GM23338 (cell line): ENCODE results near the gene SUPT3H. TPM values are rescaled to one million over a fixed set of nuclear protein-coding genes. Genes with fewer than 3 reads are reported as not detected.

Source experiments
- ATAC-seq: fragments of 200-7000 bp; cut with Tn5 transposase; 3 replicates; pipeline ENCODE4 v1.9.1; 2020
- DNase-seq: peaks from one replicate; pipeline ENCODE4 v3.0.0-alpha.2; 2015; ENCODE audit warnings: low spot score
- H2AFZ ChIP-seq: fragments of 200-600 bp; sonication (generic); 2 replicates; pipeline ENCODE4 v1.8.0; 2016; ENCODE audit warnings: antibody characterized with exemption, mild to moderate bottlenecking, moderate library complexity
- H3F3A ChIP-seq: fragments of 200-600 bp; sonication (generic); replicated peaks from 2 replicates; pipeline ENCODE4 v1.8.0; 2017; ENCODE audit warnings: antibody characterized with exemption, mixed run types, low read depth
- H3K27ac ChIP-seq: fragments of 200-600 bp; sonication (generic); 2 replicates; pipeline ENCODE4 v1.6.1; 2016; ENCODE audit warnings: low read depth
- H3K27me3 ChIP-seq: fragments of 200-600 bp; sonication (generic); 2 replicates; pipeline ENCODE4 v1.8.0; 2016; ENCODE audit warnings: mild to moderate bottlenecking, mixed run types, moderate library complexity; ENCODE audit not compliant: insufficient read depth
- H3K36me3 ChIP-seq: fragments of 200-600 bp; sonication (generic); 2 replicates; pipeline ENCODE4 v1.8.0; 2016; ENCODE audit warnings: mild to moderate bottlenecking; ENCODE audit not compliant: insufficient read depth
- H3K4me1 ChIP-seq: fragments of 200-600 bp; sonication (generic); 2 replicates; pipeline ENCODE4 v1.8.0; 2016; ENCODE audit warnings: mild to moderate bottlenecking, moderate library complexity; ENCODE audit not compliant: insufficient read depth
- H3K4me2 ChIP-seq: fragments of 200-600 bp; sonication (generic); 2 replicates; pipeline ENCODE4 v1.7.1; 2017; ENCODE audit warnings: mixed run types
- H3K4me3 ChIP-seq: fragments of 200-600 bp; sonication (generic); 2 replicates; pipeline ENCODE4 v1.6.1; 2016; ENCODE audit warnings: mixed run types
- H3K79me2 ChIP-seq: fragments of 200-600 bp; sonication (generic); replicated peaks from 2 replicates; pipeline ENCODE4 v1.8.0; 2017; ENCODE audit warnings: mild to moderate bottlenecking; ENCODE audit not compliant: insufficient read depth
- H3K9me2 ChIP-seq: fragments of 200-600 bp; sonication (generic); 2 replicates; pipeline ENCODE4 v1.8.0; 2017; ENCODE audit not compliant: insufficient read depth
- H4K20me1 ChIP-seq: fragments of 200-600 bp; sonication (generic); replicated peaks from 2 replicates; pipeline ENCODE4 v1.8.0; 2017; ENCODE audit warnings: mild to moderate bottlenecking; ENCODE audit not compliant: insufficient read depth
- H3K27ac Mint-ChIP-seq: 2 replicates; pipeline ENCODE4 v1.8.0; 2020; ENCODE audit warnings: inconsistent platforms, mild to moderate bottlenecking, moderate library complexity, mixed read lengths
- H3K27me3 Mint-ChIP-seq: 3 replicates; pipeline ENCODE4 v1.8.0; 2022; ENCODE audit warnings: low read depth, mild to moderate bottlenecking, moderate library complexity, mixed read lengths, inconsistent platforms; ENCODE audit not compliant: insufficient read depth, poor library complexity
- H3K36me3 Mint-ChIP-seq: 3 replicates; pipeline ENCODE4 v1.8.0; 2021; ENCODE audit warnings: low read depth, mild to moderate bottlenecking, inconsistent platforms, moderate library complexity, mixed read lengths
- H3K4me1 Mint-ChIP-seq: 3 replicates; pipeline ENCODE4 v1.8.0; 2020; ENCODE audit warnings: mild to moderate bottlenecking, inconsistent platforms, mixed read lengths
- H3K4me3 Mint-ChIP-seq: 3 replicates; pipeline ENCODE4 v1.8.0; 2021; ENCODE audit warnings: moderate library complexity, mild to moderate bottlenecking, inconsistent platforms, mixed read lengths
- H3K9me3 Mint-ChIP-seq: 3 replicates; pipeline ENCODE4 v1.8.0; 2020; ENCODE audit warnings: moderate library complexity, mild to moderate bottlenecking, inconsistent platforms, mixed read lengths
- CREB1 ChIP-seq: fragments of 250-450 bp; sonication (Bioruptor Pico); IDR thresholded peaks from 2 replicates; pipeline ENCODE4 v1.5.0; 2020; ENCODE audit warnings: low read depth, mild to moderate bottlenecking, moderate library complexity
- ETS1 ChIP-seq: IDR thresholded peaks from 2 replicates; pipeline ENCODE4 v1.6.1; 2016; ENCODE audit warnings: antibody characterized with exemption
- EZH2 ChIP-seq: fragments of 200-600 bp; sonication (generic); IDR thresholded peaks from one replicate; pipeline ENCODE4 v1.8.0; 2017; ENCODE audit warnings: antibody characterized with exemption, mild to moderate bottlenecking, low read depth; ENCODE audit not compliant: unreplicated experiment
- EZH2phosphoT487 ChIP-seq: fragments of 200-600 bp; sonication (generic); IDR thresholded peaks from one replicate; pipeline ENCODE4 v1.8.1; 2018; ENCODE audit warnings: antibody characterized with exemption; ENCODE audit not compliant: unreplicated experiment
- JUNB ChIP-seq: IDR thresholded peaks from one replicate; pipeline ENCODE4 v1.6.1; 2016; ENCODE audit warnings: antibody characterized with exemption; ENCODE audit not compliant: unreplicated experiment
- NANOG ChIP-seq: IDR thresholded peaks from 2 replicates; pipeline ENCODE4 v1.6.1; 2016; ENCODE audit warnings: antibody characterized with exemption, borderline replicate concordance
- POLR2AphosphoS5 ChIP-seq: IDR thresholded peaks from 2 replicates; pipeline ENCODE4 v1.6.1; 2016; ENCODE audit warnings: antibody characterized with exemption, low read depth
- REST ChIP-seq: IDR thresholded peaks from one replicate; pipeline ENCODE4 v1.6.1; 2018; ENCODE audit warnings: antibody characterized with exemption; ENCODE audit not compliant: unreplicated experiment
- STAT1 ChIP-seq: IDR thresholded peaks from one replicate; pipeline ENCODE4 v1.6.1; 2016; ENCODE audit warnings: antibody characterized with exemption; ENCODE audit not compliant: unreplicated experiment
- ZNF114 ChIP-seq: fragments of 250-450 bp; sonication (Bioruptor Pico); IDR thresholded peaks from 2 replicates; pipeline ENCODE4 v1.5.0; 2020; ENCODE audit warnings: mild to moderate bottlenecking, moderate library complexity
- ZNF331 ChIP-seq: fragments of 250-450 bp; sonication (Bioruptor Pico); IDR thresholded peaks from 2 replicates; pipeline ENCODE4 v1.5.0; 2020; ENCODE audit warnings: low read depth, mild to moderate bottlenecking, moderate library complexity
- polyA plus RNA-seq: library from polyadenylated mRNA; unstranded; fragments of >200 nt; fragmentation: Nextera tagmentation; extraction: Ambion mirVana; gene quantifications from 2 replicates; pipeline ENCODE4 v1.2.1, GENCODE V29; 2016
- total RNA-seq: library from RNA; depleted of rRNA; stranded (reverse); fragments of >200 nt; shearing (Covaris generic); gene quantifications from 2 replicates; pipeline ENCODE4 v1.2.3, GENCODE V29; 2014
- TF ChIP-seq, protein P1 (sequence below), 2 experiments: fragments of 200-600 bp in 1 of 2; sonication (generic) in 1 of 2; conservative IDR thresholded peaks; 2 replicates each; pipeline versions ENCODE4 v1.5.1 to v1.6.1; 2016 to 2017; ENCODE audit warnings: antibody characterized with exemption in 2 of 2, low read depth in 2 of 2, mild to moderate bottlenecking in 2 of 2, moderate library complexity in 1 of 2
- TF ChIP-seq, protein P2 (sequence below): fragments of 250-450 bp; sonication (Bioruptor Pico); IDR thresholded peaks from 2 replicates; pipeline ENCODE4 v1.5.0; 2020; ENCODE audit warnings: mild to moderate bottlenecking, moderate library complexity

SUPT3H gene
- total and polyA plus RNA-seq, 2 experiments from 2014 or later = 11.4 to 30.1 TPM

- H4K20me1 ChIP-seq = no peaks in the 10 kb centered on the region
- DNase-seq (no peak), ATAC-seq (no peak)
- Mint-ChIP-seq H3K4me3 (no peak overlapping the region), H3K27ac (no peak overlapping the region), H3K36me3 (peaks cover 32% of the 10 kb centered on the region), H3K9me3 (peaks cover 30% of the 10 kb centered on the region), H3K4me1 (no peaks in the 10 kb centered on the region), H3K27me3 (peaks cover 1% of the 10 kb centered on the region)
- TF ChIP-seq REST = no peak
- TF ChIP-seq NANOG = no peak
- TF ChIP-seq ETS1 = no peak
- no peak for TF ChIP-seq JUNB
- no peak for TF ChIP-seq ZNF114 (CRISPR knock-in tag)
- no peak for TF ChIP-seq STAT1
- TF ChIP-seq, protein P1, sequence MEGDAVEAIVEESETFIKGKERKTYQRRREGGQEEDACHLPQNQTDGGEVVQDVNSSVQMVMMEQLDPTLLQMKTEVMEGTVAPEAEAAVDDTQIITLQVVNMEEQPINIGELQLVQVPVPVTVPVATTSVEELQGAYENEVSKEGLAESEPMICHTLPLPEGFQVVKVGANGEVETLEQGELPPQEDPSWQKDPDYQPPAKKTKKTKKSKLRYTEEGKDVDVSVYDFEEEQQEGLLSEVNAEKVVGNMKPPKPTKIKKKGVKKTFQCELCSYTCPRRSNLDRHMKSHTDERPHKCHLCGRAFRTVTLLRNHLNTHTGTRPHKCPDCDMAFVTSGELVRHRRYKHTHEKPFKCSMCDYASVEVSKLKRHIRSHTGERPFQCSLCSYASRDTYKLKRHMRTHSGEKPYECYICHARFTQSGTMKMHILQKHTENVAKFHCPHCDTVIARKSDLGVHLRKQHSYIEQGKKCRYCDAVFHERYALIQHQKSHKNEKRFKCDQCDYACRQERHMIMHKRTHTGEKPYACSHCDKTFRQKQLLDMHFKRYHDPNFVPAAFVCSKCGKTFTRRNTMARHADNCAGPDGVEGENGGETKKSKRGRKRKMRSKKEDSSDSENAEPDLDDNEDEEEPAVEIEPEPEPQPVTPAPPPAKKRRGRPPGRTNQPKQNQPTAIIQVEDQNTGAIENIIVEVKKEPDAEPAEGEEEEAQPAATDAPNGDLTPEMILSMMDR (conservative IDR thresholded peaks at IDR 0.05; ENCODE audit: low read depth in 2 of 2) = no peak
- no peak for TF ChIP-seq ZNF331
- TF ChIP-seq EZH2 = no peak
- no peak for TF ChIP-seq CREB1 (CRISPR knock-in tag)
- TF ChIP-seq POLR2AphosphoS5 = no peak
- no peak for TF ChIP-seq EZH2phosphoT487
- TF ChIP-seq, protein P2, sequence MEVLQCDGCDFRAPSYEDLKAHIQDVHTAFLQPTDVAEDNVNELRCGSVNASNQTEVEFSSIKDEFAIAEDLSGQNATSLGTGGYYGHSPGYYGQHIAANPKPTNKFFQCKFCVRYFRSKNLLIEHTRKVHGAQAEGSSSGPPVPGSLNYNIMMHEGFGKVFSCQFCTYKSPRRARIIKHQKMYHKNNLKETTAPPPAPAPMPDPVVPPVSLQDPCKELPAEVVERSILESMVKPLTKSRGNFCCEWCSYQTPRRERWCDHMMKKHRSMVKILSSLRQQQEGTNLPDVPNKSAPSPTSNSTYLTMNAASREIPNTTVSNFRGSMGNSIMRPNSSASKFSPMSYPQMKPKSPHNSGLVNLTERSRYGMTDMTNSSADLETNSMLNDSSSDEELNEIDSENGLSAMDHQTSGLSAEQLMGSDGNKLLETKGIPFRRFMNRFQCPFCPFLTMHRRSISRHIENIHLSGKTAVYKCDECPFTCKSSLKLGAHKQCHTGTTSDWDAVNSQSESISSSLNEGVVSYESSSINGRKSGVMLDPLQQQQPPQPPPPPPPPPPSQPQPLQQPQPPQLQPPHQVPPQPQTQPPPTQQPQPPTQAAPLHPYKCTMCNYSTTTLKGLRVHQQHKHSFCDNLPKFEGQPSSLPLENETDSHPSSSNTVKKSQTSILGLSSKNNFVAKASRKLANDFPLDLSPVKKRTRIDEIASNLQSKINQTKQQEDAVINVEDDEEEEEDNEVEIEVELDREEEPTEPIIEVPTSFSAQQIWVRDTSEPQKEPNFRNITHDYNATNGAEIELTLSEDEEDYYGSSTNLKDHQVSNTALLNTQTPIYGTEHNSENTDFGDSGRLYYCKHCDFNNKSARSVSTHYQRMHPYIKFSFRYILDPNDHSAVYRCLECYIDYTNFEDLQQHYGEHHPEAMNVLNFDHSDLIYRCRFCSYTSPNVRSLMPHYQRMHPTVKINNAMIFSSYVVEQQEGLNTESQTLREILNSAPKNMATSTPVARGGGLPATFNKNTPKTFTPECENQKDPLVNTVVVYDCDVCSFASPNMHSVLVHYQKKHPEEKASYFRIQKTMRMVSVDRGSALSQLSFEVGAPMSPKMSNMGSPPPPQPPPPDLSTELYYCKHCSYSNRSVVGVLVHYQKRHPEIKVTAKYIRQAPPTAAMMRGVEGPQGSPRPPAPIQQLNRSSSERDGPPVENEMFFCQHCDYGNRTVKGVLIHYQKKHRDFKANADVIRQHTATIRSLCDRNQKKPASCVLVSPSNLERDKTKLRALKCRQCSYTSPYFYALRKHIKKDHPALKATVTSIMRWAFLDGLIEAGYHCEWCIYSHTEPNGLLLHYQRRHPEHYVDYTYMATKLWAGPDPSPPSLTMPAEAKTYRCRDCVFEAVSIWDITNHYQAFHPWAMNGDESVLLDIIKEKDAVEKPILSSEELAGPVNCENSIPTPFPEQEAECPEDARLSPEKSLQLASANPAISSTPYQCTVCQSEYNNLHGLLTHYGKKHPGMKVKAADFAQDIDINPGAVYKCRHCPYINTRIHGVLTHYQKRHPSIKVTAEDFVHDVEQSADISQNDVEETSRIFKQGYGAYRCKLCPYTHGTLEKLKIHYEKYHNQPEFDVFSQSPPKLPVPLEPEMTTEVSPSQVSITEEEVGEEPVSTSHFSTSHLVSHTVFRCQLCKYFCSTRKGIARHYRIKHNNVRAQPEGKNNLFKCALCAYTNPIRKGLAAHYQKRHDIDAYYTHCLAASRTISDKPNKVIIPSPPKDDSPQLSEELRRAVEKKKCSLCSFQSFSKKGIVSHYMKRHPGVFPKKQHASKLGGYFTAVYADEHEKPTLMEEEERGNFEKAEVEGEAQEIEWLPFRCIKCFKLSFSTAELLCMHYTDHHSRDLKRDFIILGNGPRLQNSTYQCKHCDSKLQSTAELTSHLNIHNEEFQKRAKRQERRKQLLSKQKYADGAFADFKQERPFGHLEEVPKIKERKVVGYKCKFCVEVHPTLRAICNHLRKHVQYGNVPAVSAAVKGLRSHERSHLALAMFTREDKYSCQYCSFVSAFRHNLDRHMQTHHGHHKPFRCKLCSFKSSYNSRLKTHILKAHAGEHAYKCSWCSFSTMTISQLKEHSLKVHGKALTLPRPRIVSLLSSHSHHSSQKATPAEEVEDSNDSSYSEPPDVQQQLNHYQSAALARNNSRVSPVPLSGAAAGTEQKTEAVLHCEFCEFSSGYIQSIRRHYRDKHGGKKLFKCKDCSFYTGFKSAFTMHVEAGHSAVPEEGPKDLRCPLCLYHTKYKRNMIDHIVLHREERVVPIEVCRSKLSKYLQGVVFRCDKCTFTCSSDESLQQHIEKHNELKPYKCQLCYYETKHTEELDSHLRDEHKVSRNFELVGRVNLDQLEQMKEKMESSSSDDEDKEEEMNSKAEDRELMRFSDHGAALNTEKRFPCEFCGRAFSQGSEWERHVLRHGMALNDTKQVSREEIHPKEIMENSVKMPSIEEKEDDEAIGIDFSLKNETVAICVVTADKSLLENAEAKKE (CRISPR knock-in tag) = no peak
- H3K27ac ChIP-seq = no peak overlapping the region
- peaks cover 5% of the 10 kb centered on the region for H3K79me2 ChIP-seq
- H2AFZ ChIP-seq = no peak overlapping the region
- no peak overlapping the region for H3K4me3 ChIP-seq
- no peak overlapping the region for H3K4me2 ChIP-seq
- H3F3A ChIP-seq = no peaks in the 10 kb centered on the region
- no peaks in the 10 kb centered on the region; the same call in 1 of the 2 replicates for H3K9me2 ChIP-seq
- H3K4me1 ChIP-seq = no peaks in the 10 kb centered on the region
- H3K27me3 ChIP-seq = no peaks in the 10 kb centered on the region
- 0 out of 2 replicates have a peak, but pooled peaks cover 3% of the 10 kb centered on the region for H3K36me3 ChIP-seq
Measured at GRCh38 chr6:45302832-45303231, 74.9 kb downstream of the SUPT3H start.
